GM21447 (cell line): Measurements from ENCODE around the gene PTBP3.

Experiments
- ATAC-seq: cut with Tn5 transposase; IDR thresholded peaks from one replicate; pipeline ENCODE4 v1.9.1; 2021; ENCODE audit not compliant: unreplicated experiment

Gene PTBP3

DNA sequence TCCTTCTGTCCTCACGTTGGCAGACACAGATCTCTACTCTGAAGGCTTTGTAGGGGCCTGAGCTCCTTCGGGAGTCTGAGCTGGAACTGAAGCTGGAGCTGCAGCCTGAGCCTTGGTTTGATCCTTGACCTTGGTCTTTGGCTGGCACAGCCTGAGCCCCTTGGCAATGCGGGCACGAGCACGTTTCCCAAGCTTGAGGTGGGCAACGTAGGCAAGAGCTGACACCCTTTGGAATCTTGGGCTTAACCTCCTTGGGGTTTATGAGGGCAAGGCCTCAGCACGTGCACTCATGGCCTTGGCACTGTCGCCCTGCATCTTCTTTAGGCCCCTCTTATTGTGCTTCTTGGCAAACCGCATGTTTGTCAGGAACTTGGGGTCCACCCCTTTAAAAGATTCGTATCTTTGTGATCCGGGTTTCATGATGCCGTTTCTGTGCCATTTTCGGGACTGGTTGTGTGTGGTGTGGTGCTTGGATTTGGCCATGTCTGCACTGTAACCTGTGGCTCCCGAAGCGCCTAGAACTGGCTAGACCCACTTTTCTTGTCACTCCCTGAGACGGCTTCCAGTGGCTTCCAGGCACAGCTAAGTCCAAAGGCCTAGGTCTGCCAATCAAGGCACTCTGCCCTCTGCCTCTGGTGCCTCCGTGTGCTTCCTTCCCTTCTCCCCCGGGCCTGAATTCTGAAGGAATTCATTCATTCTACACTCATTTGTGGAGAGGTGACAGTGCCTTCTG is 159.8 kb downstream of the PTBP3 start:
- ATAC-seq: no peak

DNA sequence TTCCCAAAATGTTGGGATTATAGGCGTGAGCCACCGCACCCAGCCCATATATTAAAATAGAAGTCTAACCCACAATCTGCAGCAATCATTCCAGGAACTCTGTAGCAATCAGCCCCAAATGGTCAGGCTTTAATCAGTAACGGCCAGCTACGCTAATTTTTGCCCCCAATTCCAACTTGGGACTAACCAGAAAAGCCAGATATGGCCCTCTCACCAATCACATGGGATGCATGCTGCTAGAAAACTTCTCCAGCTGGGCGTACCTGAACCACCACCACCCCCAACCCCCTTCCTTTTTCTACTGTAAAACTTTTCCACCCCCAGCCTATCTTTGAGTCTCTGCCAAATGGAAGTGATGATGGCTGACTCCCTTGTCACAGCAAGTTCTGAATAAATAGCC is 162.5 kb downstream of the PTBP3 start:
- no peak for ATAC-seq

DNA sequence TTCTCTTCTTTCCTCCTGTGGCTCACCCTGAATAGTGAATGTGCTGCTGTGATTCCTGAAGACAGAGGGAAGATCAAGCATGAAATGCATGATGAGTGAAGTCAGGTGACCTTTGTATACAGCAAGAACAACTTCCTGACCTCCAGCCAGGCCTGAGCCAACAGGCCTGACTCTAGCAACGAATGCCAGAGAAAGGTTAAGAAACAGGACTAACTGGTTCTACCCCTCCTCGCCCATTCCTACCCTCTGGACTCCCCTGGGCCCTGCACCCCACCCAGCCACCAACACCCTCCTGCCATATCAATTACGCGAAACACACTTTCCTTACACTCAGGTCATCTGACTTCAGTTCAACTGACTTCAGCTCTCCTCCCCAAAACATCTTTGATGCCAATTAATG is 163.2 kb downstream of the PTBP3 start:
- ATAC-seq: no peak

GRCh38 chr9:112169368-112169767 is 164.1 kb downstream of the PTBP3 start:
- no peak for ATAC-seq

GRCh38 chr9:112168197-112168596 is 165.2 kb downstream of the PTBP3 start:
- no peak for ATAC-seq
